Measurements from ENCODE around the gene ANXA8. TPM values are rescaled to one million over a fixed set of nuclear protein-coding genes. Genes with fewer than 3 reads are reported as not detected.
"Not testable (repeated sequence)": the region's sequence is repeated elsewhere in the genome, so short reads cannot be mapped to it uniquely, and the experiment has no call there.

ANXA8 gene
- total RNA-seq, 2 experiments from 2014 or later, result not detected

DNA sequence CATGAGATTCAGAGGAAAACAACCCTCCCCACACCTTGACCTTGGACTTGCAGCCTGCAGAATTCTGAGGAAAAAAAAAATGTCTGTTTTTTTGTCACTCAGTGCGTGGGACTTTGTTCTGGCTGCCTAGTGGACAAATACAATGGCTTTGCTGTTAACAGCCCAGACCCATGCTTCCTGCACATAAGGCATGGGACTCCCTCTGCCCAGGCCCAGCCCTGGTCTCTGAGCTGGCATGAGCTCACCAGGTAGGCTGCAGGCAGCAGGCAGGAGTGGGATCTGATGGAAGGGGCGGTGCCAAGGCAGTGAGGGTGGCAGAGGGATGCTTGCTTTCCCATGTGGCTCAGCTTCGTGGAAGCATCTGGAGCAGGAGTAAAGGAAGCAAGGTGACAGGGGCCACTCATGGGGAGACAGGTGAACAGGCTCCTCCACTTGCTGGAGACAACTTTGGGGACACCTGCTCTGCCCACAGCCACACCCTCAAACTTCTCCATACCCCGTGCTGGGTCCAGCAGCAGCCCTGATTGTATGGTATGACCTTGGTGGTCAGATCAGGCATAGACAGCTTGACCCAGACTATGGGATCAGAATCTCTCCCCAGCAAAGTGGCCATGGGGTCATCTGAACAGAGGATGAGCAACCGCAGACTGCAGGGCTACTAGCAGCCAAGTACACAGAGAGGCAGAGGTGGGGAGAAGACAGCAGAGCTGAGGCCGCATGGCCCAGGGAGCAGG, 27.0 kb downstream of the ANXA8 start:
- ChIA-PET CTCF (ENCODE audit: unreplicated experiment) (no interaction called here), POLR2A (no interaction called here)
- TF ChIP-seq, protein P1, sequence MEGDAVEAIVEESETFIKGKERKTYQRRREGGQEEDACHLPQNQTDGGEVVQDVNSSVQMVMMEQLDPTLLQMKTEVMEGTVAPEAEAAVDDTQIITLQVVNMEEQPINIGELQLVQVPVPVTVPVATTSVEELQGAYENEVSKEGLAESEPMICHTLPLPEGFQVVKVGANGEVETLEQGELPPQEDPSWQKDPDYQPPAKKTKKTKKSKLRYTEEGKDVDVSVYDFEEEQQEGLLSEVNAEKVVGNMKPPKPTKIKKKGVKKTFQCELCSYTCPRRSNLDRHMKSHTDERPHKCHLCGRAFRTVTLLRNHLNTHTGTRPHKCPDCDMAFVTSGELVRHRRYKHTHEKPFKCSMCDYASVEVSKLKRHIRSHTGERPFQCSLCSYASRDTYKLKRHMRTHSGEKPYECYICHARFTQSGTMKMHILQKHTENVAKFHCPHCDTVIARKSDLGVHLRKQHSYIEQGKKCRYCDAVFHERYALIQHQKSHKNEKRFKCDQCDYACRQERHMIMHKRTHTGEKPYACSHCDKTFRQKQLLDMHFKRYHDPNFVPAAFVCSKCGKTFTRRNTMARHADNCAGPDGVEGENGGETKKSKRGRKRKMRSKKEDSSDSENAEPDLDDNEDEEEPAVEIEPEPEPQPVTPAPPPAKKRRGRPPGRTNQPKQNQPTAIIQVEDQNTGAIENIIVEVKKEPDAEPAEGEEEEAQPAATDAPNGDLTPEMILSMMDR (conservative IDR thresholded peaks at IDR 0.05; ENCODE audit: low read length), result no peak
- TF ChIP-seq EZH2phosphoT487 (IDR thresholded peaks at IDR 0.05; ENCODE audit: borderline replicate concordance, low read depth, low read length), result no peak

DNA sequence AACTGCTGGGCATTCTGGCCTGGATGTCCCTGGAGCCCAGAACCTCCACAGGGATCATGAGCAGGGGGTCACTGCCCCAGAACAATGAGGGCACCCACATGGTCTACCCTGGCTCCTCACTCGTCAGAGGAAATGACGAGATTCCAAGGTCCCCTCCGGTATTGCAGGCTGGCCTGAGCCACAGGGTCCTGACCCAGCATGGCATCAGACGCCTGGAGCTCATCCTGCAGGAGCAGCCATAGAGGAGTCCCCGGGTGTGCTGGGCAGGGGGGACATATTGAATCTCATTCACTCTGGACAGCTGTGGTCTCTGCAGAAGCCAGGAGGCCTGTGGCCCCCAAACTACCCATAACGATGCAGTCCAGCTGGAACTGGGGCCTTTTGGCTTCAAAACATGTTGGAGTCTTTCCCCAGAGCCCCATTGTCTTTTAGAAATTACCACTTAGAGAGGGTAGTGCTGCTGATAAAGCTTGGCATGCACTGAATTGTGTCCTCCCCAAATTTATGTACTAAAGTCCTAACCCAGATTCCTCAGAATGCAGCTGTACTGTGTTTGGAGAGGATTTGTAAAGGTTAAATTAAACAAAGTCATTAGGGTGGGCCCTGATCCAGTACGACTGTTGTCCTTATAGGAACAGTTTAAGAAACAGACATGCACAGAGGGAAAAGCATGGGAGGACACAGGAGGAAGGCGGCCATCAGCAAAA, 27.7 kb downstream of the ANXA8 start:
- H3K4me2 ChIP-seq (ENCODE audit: low read length), result no peak overlapping the region
- POLR2A ChIA-PET, result no interaction called here
- no peaks in the 10 kb centered on the region for H3K4me1 ChIP-seq (ENCODE audit: insufficient read depth, low read length, poor library complexity, severe bottlenecking)
- H3K4me3 ChIP-seq (ENCODE audit: low read depth, low read length, poor library complexity, severe bottlenecking), result no peak overlapping the region
- no peaks in the 10 kb centered on the region for H4K20me1 ChIP-seq (ENCODE audit: insufficient read depth, low read length)
- DNase-seq (ENCODE audit: low spot score), result no peak
- intact Hi-C loops (cut with micrococcal nuclease; ENCODE audit: unreplicated experiment), result no loop called here
- no peaks in the 10 kb centered on the region for H3K36me3 ChIP-seq (ENCODE audit: insufficient read depth, low read length)
- no peak overlapping the region for H2AFZ ChIP-seq (ENCODE audit: low read length)
- H3K9me2 ChIP-seq (ENCODE audit: insufficient read depth, low read length), result no peaks in the 10 kb centered on the region
- H3K9me3 ChIP-seq (ENCODE audit: low read length), result no peaks in the 10 kb centered on the region
- no TSS peak for BruUV-seq (replicated peaks)
- no peaks in the 10 kb centered on the region for H3K79me2 ChIP-seq (ENCODE audit: insufficient read depth, low read depth, low read length)
- TF ChIP-seq, protein P1 (conservative IDR thresholded peaks at IDR 0.05; ENCODE audit: low read length), result no peak
- TF ChIP-seq EZH2phosphoT487 (IDR thresholded peaks at IDR 0.05; ENCODE audit: borderline replicate concordance, low read depth, low read length), result no peak
- H3K27ac ChIP-seq (ENCODE audit: low read depth, low read length, poor library complexity, severe bottlenecking), result no peak overlapping the region
- CTCF ChIA-PET (ENCODE audit: unreplicated experiment), result no interaction called here

More for the DNA sequence above, 27.0 kb downstream of the ANXA8 start:
- Histone ChIP-seq H2AFZ (ENCODE audit: low read length) (no peak overlapping the region), H3K36me3 (ENCODE audit: insufficient read depth, low read length) (no peaks in the 10 kb centered on the region), H3K4me1 (ENCODE audit: insufficient read depth, low read length, poor library complexity, severe bottlenecking) (no peaks in the 10 kb centered on the region), H3K27ac (ENCODE audit: low read depth, low read length, poor library complexity, severe bottlenecking) (no peak overlapping the region), H3K4me2 (ENCODE audit: low read length) (no peak overlapping the region), H3K79me2 (ENCODE audit: insufficient read depth, low read depth, low read length) (no peaks in the 10 kb centered on the region), H4K20me1 (ENCODE audit: insufficient read depth, low read length) (no peaks in the 10 kb centered on the region), H3K9me3 (ENCODE audit: low read length) (no peaks in the 10 kb centered on the region), H3K4me3 (ENCODE audit: low read depth, low read length, poor library complexity, severe bottlenecking) (no peak overlapping the region), H3K9me2 (ENCODE audit: insufficient read depth, low read length) (no peaks in the 10 kb centered on the region)
- intact Hi-C loops (cut with micrococcal nuclease; ENCODE audit: unreplicated experiment), result no loop called here
- BruUV-seq (replicated peaks), result no TSS peak
- DNase-seq (ENCODE audit: low spot score), result no peak

DNA sequence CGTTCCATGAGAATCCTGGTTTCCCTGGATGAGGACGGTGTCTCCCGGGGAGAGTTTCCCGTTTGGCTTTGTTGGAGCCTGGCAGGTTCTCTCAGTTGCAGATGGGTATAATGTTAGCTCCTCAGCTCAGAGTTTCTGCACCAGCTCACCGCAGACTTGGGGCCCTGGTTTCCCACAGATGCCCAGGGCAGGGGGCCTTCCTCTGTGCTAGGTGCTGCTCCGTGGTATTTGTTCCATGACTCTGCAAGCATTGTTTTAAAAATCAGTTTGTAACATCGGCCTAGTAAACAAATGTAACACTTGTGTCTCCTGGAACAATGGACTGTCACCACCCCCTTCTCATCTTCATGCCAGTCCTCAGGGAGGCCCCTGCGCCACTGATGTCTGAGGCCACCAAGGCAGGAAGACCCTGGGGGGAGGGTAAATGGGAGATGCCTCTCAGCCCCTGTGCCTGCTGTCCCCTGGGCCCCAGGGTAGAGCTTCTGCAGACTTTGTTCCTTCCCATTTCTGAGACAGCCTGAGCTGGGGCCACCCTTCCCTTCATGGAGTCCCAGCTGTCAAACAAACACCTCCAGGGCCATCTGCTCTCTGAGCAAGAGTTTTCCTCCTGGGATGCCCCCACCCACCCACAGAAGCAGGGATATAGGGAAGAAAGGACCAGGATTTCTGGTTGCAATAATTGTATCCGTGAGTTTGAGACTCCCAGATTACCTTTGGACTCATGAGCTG, 28.4 kb downstream of the ANXA8 start:
- H3K9me3 ChIP-seq (ENCODE audit: low read length); BruUV-seq (replicated peaks); H3K4me1 ChIP-seq (ENCODE audit: insufficient read depth, low read length, poor library complexity, severe bottlenecking); H3K79me2 ChIP-seq (ENCODE audit: insufficient read depth, low read depth, low read length); H3K9me2 ChIP-seq (ENCODE audit: insufficient read depth, low read length); H3K36me3 ChIP-seq (ENCODE audit: insufficient read depth, low read length); DNase-seq (ENCODE audit: low spot score); H4K20me1 ChIP-seq (ENCODE audit: insufficient read depth, low read length); H3K27ac ChIP-seq (ENCODE audit: low read depth, low read length, poor library complexity, severe bottlenecking); intact Hi-C loops (cut with micrococcal nuclease; ENCODE audit: unreplicated experiment); POLR2A ChIA-PET; CTCF ChIA-PET (ENCODE audit: unreplicated experiment); H2AFZ ChIP-seq (ENCODE audit: low read length); H3K4me2 ChIP-seq (ENCODE audit: low read length); H3K4me3 ChIP-seq (ENCODE audit: low read depth, low read length, poor library complexity, severe bottlenecking): not testable (repeated sequence)

All from OCI-LY7 (cell line).